ENCODE results near the gene NRXN3. TPM values are rescaled to one million over a fixed set of nuclear protein-coding genes. Genes with fewer than 3 reads are reported as not detected.

The NRXN3 gene
- total RNA-seq, 1 experiment from 2014 or later = 1.1 TPM

DNA sequence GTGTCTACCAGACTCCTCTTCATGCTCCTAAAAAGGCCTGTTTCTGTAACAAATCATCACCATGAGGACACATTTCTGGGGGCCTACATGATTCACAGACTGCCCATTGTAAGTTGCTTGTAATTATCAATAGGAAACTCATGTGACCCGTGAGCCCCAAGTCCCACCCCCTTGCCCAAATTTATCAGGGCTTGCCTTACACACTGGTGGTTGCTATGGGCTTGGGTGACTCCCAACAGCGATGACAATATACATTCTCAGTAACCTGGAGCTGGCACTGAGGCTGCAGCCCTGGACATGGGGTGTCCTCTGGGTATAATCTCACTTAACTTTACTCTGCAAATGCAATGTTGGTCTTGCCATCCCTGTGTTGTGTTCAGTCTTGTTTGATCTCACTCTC, 149.2 kb downstream of the NRXN3 start:
- H4K20me1 ChIP-seq (ENCODE audit: low read length) = no peaks in the 10 kb centered on the region

DNA sequence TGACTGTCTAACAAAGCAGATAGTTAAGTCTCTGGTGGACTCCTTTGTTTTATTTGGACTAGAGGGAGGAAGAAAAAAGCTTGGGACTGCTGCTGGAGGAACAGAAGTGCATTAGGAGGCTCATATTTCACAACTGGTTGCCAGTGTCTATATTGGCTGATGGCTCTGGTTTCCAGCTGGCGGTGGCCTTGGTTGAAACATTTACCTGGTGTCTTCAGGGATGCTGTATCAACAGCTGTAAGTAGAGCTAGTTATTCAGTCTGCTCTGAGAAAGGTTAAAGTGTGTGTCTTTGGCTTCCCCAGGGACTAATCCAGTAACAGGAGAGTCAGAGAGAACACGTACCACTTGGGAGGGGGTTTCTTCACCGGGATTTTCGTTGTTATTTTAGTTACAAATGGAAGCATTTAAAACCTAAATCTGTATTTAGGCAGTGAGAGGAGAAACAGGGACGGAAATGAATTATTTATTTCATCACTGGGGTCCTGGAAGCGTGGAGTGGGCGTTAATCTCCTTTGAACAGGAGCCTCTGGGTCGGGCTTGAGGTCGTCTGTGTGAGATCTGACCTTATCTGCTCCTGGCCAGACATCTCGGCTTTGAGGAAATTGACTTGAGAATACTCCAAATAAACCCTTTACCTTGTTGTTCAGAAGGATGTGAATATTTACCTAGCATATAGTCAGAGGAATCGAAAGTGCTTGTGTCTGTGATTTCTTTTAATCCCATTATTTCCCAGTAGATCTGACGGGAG, 149.9 kb downstream of the NRXN3 start:
- intact Hi-C loops (cut with micrococcal nuclease) = no loop called here
- ATAC-seq (no peak), DNase-seq (no peak)
- H2AFZ ChIP-seq (ENCODE audit: low read length) = no peak overlapping the region
- no peak overlapping the region for H3K27ac ChIP-seq (ENCODE audit: low read length)
- no peaks in the 10 kb centered on the region for H3K9me2 ChIP-seq (replicated peaks; ENCODE audit: low read length)
- no peak overlapping the region for H3K9ac ChIP-seq (ENCODE audit: low read length)
- H4K20me1 ChIP-seq (ENCODE audit: low read length) = no peaks in the 10 kb centered on the region
- H3K4me1 ChIP-seq (ENCODE audit: insufficient read depth, low read length) = no peaks in the 10 kb centered on the region
- no peak overlapping the region for H3K4me3 ChIP-seq (ENCODE audit: low read length)
- CTCF ChIA-PET = no interaction called here
- no peak overlapping the region for H3K4me2 ChIP-seq (ENCODE audit: low read length)
- no peaks in the 10 kb centered on the region for H3K36me3 ChIP-seq (ENCODE audit: low read depth, low read length)
- H3K79me2 ChIP-seq (ENCODE audit: low read length) = no peaks in the 10 kb centered on the region
- no peaks in the 10 kb centered on the region for H3K27me3 ChIP-seq (ENCODE audit: low read length)
- POLR2A ChIA-PET (ENCODE audit: unreplicated experiment) = no interaction called here
- no TSS peak for BruUV-seq (replicated peaks)
- no peaks in the 10 kb centered on the region for H3K9me3 ChIP-seq (ENCODE audit: low read length)
- TF ChIP-seq, protein P1, sequence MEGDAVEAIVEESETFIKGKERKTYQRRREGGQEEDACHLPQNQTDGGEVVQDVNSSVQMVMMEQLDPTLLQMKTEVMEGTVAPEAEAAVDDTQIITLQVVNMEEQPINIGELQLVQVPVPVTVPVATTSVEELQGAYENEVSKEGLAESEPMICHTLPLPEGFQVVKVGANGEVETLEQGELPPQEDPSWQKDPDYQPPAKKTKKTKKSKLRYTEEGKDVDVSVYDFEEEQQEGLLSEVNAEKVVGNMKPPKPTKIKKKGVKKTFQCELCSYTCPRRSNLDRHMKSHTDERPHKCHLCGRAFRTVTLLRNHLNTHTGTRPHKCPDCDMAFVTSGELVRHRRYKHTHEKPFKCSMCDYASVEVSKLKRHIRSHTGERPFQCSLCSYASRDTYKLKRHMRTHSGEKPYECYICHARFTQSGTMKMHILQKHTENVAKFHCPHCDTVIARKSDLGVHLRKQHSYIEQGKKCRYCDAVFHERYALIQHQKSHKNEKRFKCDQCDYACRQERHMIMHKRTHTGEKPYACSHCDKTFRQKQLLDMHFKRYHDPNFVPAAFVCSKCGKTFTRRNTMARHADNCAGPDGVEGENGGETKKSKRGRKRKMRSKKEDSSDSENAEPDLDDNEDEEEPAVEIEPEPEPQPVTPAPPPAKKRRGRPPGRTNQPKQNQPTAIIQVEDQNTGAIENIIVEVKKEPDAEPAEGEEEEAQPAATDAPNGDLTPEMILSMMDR (conservative IDR thresholded peaks at IDR 0.05; ENCODE audit: low read depth, low read length) = no peak
- no peak for TF ChIP-seq EZH2 (IDR thresholded peaks at IDR 0.05; ENCODE audit: low read length, unreplicated experiment)
- TF ChIP-seq EZH2phosphoT487 (IDR thresholded peaks at IDR 0.05; ENCODE audit: borderline replicate concordance, low read length) = no peak
- H3F3A ChIP-seq (ENCODE audit: low read length, unreplicated experiment) = no peaks in the 10 kb centered on the region

More for the DNA sequence above, 149.2 kb downstream of the NRXN3 start:
- Histone ChIP-seq H3K9ac (ENCODE audit: low read length) (no peak overlapping the region), H3K27me3 (ENCODE audit: low read length) (no peaks in the 10 kb centered on the region), H3K4me1 (ENCODE audit: insufficient read depth, low read length) (no peaks in the 10 kb centered on the region), H3F3A (ENCODE audit: low read length, unreplicated experiment) (no peaks in the 10 kb centered on the region), H3K9me3 (ENCODE audit: low read length) (no peaks in the 10 kb centered on the region; the same call in 1 of the 2 replicates), H3K4me3 (ENCODE audit: low read length) (no peak overlapping the region), H3K9me2 (replicated peaks; ENCODE audit: low read length) (no peaks in the 10 kb centered on the region), H2AFZ (ENCODE audit: low read length) (no peak overlapping the region), H3K36me3 (ENCODE audit: low read depth, low read length) (no peaks in the 10 kb centered on the region), H3K79me2 (ENCODE audit: low read length) (no peaks in the 10 kb centered on the region), H3K27ac (ENCODE audit: low read length) (no peak overlapping the region), H3K4me2 (ENCODE audit: low read length) (no peak overlapping the region)
- no TSS peak for BruUV-seq (replicated peaks)
- no peak for DNase-seq
- CTCF ChIA-PET = no interaction called here
- POLR2A ChIA-PET (ENCODE audit: unreplicated experiment) = no interaction called here
- intact Hi-C loops (cut with micrococcal nuclease) = no loop called here
- ATAC-seq = no peak
- TF ChIP-seq, protein P1 (conservative IDR thresholded peaks at IDR 0.05; ENCODE audit: low read depth, low read length) = no peak
- TF ChIP-seq EZH2phosphoT487 (IDR thresholded peaks at IDR 0.05; ENCODE audit: borderline replicate concordance, low read length) (no peak), EZH2 (IDR thresholded peaks at IDR 0.05; ENCODE audit: low read length, unreplicated experiment) (no peak)

DNA sequence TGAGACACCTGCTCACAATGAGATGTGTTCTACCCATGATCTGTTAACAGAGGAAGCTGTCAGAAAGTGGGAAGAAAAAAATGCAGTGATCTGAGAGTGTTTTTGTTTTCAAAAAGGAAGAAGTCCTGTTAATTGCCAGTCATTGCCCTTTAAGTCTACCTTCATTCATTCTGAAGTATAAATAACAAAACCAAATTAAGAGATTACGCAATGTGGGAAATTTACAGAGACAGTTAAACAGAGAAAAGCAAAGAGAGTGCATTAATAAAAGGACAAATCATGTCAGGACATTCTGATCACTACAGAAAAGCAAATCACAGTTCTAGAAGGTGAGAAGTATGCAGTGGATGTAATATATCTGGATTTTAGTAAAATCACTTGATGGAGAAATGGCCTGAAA, 154.2 kb downstream of the NRXN3 start:
- ATAC-seq (no peak), DNase-seq (no peak)
- no TSS peak for BruUV-seq (replicated peaks)
- Histone ChIP-seq H3K4me3 (ENCODE audit: low read length) (no peak overlapping the region), H3K4me2 (ENCODE audit: low read length) (no peak overlapping the region), H3K79me2 (ENCODE audit: low read length) (no peaks in the 10 kb centered on the region), H3K36me3 (ENCODE audit: low read depth, low read length) (no peaks in the 10 kb centered on the region), H3K4me1 (ENCODE audit: insufficient read depth, low read length) (no peaks in the 10 kb centered on the region), H2AFZ (ENCODE audit: low read length) (no peak overlapping the region), H3K9me2 (replicated peaks; ENCODE audit: low read length) (no peaks in the 10 kb centered on the region), H3F3A (ENCODE audit: low read length, unreplicated experiment) (no peaks in the 10 kb centered on the region), H3K27ac (ENCODE audit: low read length) (no peak overlapping the region), H3K27me3 (ENCODE audit: low read length) (no peaks in the 10 kb centered on the region), H3K9ac (ENCODE audit: low read length) (no peak overlapping the region), H4K20me1 (ENCODE audit: low read length) (no peaks in the 10 kb centered on the region), H3K9me3 (ENCODE audit: low read length) (no peaks in the 10 kb centered on the region)
- POLR2A ChIA-PET (ENCODE audit: unreplicated experiment) = no interaction called here
- CTCF ChIA-PET = no interaction called here
- TF ChIP-seq, protein P1 (conservative IDR thresholded peaks at IDR 0.05; ENCODE audit: low read depth, low read length) = no peak
- no peak for TF ChIP-seq EZH2phosphoT487 (IDR thresholded peaks at IDR 0.05; ENCODE audit: borderline replicate concordance, low read length)
- TF ChIP-seq EZH2 (IDR thresholded peaks at IDR 0.05; ENCODE audit: low read length, unreplicated experiment) = no peak
- intact Hi-C loops (cut with micrococcal nuclease) = no loop called here
